Breast epithelium (tissue), 3 donors: Measurements from ENCODE around the gene SGTB.

ENCODE experiments used
- POLR2A ChIP-seq: fragments of 450-650 bp; IDR thresholded peaks from one replicate; pipeline ENCODE4 v1.6.1; 2016; ENCODE audit warnings: antibody characterized with exemption, mild to moderate bottlenecking, moderate library complexity
- POLR2AphosphoS5 ChIP-seq, 3 donors: sonication (generic); formaldehyde crosslinking; IDR thresholded peaks; one replicate each; pipeline ENCODE4 v1.6.1; 2017; ENCODE audit warnings: antibody characterized with exemption in 3 of 3
- TF ChIP-seq, protein P1 (sequence below), 3 donors: fragments of 450-650 bp; IDR thresholded peaks; one replicate each; pipeline ENCODE4 v1.5.1; 2016 to 2017; ENCODE audit warnings: antibody characterized with exemption in 3 of 3, mild to moderate bottlenecking in 3 of 3, moderate library complexity in 3 of 3

DNA sequence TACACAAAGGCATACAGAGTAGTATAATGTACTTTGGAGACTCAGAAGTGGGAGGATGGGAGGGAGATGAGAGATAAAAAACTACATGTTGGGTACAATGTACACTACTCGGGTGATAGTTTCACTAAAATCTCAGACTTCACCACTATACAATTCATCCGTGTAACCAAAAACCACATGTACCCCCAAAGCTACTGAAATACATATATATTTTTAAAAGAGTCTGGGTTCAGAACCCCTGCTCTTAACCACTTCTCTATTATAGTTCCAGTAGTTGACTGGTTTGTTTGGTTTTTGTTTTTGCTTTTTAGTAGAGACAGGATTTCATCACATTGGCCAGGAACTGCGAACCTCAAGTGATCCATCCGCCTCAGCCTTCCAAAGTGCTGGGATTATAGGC, 22.6 kb downstream of the SGTB start:
- TF ChIP-seq, protein P1, sequence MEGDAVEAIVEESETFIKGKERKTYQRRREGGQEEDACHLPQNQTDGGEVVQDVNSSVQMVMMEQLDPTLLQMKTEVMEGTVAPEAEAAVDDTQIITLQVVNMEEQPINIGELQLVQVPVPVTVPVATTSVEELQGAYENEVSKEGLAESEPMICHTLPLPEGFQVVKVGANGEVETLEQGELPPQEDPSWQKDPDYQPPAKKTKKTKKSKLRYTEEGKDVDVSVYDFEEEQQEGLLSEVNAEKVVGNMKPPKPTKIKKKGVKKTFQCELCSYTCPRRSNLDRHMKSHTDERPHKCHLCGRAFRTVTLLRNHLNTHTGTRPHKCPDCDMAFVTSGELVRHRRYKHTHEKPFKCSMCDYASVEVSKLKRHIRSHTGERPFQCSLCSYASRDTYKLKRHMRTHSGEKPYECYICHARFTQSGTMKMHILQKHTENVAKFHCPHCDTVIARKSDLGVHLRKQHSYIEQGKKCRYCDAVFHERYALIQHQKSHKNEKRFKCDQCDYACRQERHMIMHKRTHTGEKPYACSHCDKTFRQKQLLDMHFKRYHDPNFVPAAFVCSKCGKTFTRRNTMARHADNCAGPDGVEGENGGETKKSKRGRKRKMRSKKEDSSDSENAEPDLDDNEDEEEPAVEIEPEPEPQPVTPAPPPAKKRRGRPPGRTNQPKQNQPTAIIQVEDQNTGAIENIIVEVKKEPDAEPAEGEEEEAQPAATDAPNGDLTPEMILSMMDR (IDR thresholded peaks at IDR 0.05): no peak
- no peak for TF ChIP-seq POLR2A
- TF ChIP-seq POLR2AphosphoS5 (IDR thresholded peaks at IDR 0.05): no peak
